ENCODE measurements around the gene SMIM20. TPM values are rescaled to one million over a fixed set of nuclear protein-coding genes. Genes with fewer than 3 reads are reported as not detected.

Gene SMIM20
- total and polyA plus RNA-seq, 9 of the 15 experiments (the other 6 are each of a cell fraction or from before 2014, with no cell fraction given) = 25.1 to 51.0 (median 38.9) TPM

DNA sequence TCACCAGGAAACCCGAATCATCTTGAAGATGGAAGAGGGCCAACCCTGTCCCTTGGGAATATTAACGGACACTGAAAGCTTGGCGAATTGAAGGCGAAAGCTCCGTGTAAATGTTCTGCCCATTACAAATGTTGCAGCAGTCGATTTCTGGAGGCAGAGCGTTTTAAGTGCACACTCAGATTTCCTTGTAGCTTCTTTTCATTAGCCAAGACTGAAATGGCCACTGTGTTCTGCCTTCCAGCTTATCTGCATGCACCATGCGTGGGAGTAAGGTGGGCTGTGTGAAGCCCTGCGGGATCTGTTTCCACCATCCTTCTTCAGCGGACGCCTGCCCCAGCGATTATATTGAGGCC lies 1.3 kb downstream of the SMIM20 start:
- DNase-seq (ENCODE audit: extremely low read depth in 1 of 4, low spot score in 3 of 4) = peak; percentile 69 to 85 (median 71)
- CTCF ChIA-PET (ENCODE audit: low intra/inter-chr PET ratio) = no interaction called here
- ATAC-seq = peak; percentile 36
- H2AFZ ChIP-seq (ENCODE audit: low read depth, low read length) = peak overlapping the region; percentile 89
- no peaks in the 10 kb centered on the region for H3K9me1 ChIP-seq (ENCODE audit: control insufficient read depth, insufficient read depth, low read length)
- peak overlapping the region; percentile 99 for H3K4me2 ChIP-seq (ENCODE audit: insufficient read depth, low read length)
- in situ Hi-C loops (cut with MboI) = no loop called here
- H4K20me1 ChIP-seq (replicated peaks; ENCODE audit: control insufficient read depth, insufficient read depth, low read length) = no peaks in the 10 kb centered on the region
- intact Hi-C loops (cut with micrococcal nuclease) = no loop called here
- peak overlapping the region in 1 of 2 experiments; percentile 93; a peak in 3 of 4 replicates for H3K9ac ChIP-seq (ENCODE audit: insufficient read depth in 1 of 2, low read depth in 2 of 2, low read length in 2 of 2)
- POLR2A ChIA-PET = interaction anchor here (0.5 to 0.6 kb wide), 2 partner anchors 20 to 1201 kb away, joined by 3 to 4 read pairs; no protein-coding TSS in a partner anchor
- peaks cover 4% of the 10 kb centered on the region; the same call in 2 of the 3 replicates for H3K36me3 ChIP-seq (ENCODE audit: control insufficient read depth, insufficient read depth, low read length)
- peaks cover 20 to 21% of the 10 kb centered on the region in 2 experiments; a peak in 4 of 5 replicates for H3K4me1 ChIP-seq (replicated peaks in 1 of 2; ENCODE audit: control insufficient read depth in 2 of 2, insufficient read depth in 2 of 2, low read length in 2 of 2)
- FAIRE-seq = peak; percentile 80
- no peaks in the 10 kb centered on the region for H3K9me3 ChIP-seq (replicated peaks; ENCODE audit: control insufficient read depth, insufficient read depth, low read depth, low read length)
- H3K27ac ChIP-seq (ENCODE audit: extremely low read depth, low read depth, low read length) = peak overlapping the region; percentile 94
- H3K79me2 ChIP-seq (ENCODE audit: control insufficient read depth, insufficient read depth, low read length) = peaks cover 30% of the 10 kb centered on the region
- BruUV-seq (replicated peaks) = no TSS peak
- peak overlapping the region; percentile 47 for H3K4me3 ChIP-seq
- 3% methylated on average over 12 of the region's 12 CpGs for WGBS (ENCODE audit: insufficient coverage, low coverage, missing lambda C conversion rate)
- peaks cover 17% of the 10 kb centered on the region in 2 experiments; a peak in 3 of 5 replicates for H3K27me3 ChIP-seq (ENCODE audit: control insufficient read depth in 2 of 2, insufficient read depth in 2 of 2, low read length in 2 of 2)
- TF ChIP-seq RBBP5 (IDR thresholded peaks at IDR 0.05; ENCODE audit: borderline replicate concordance, insufficient read depth, low read length, poor library complexity, severe bottlenecking) (peak; percentile 37), HDAC2 (IDR thresholded peaks at IDR 0.05) (peak; percentile 42; the same call in 1 of the 2 replicates), PML (IDR thresholded peaks at IDR 0.05; ENCODE audit: low read length) (peak; percentile 37; the same call in 1 of the 2 replicates), NBN (IDR thresholded peaks at IDR 0.05; ENCODE audit: low read depth) (0 out of 2 replicates have a peak, but pooled peaks have one; percentile 29), PCBP2 (IDR thresholded peaks at IDR 0.05; ENCODE audit: low read depth, low read length, poor library complexity, severe bottlenecking) (no peak), SMARCA4 (IDR thresholded peaks at IDR 0.05) (peak; percentile 78), ZNF384 (IDR thresholded peaks at IDR 0.05; ENCODE audit: low read depth, low read length) (no peak), EP300 (IDR thresholded peaks at IDR 0.05; ENCODE audit: low read length) (peak; percentile 63; the same call in 1 of the 2 replicates), BRCA1 (IDR thresholded peaks at IDR 0.05) (no peak), BRCA1 (CRISPR knock-in tag; IDR thresholded peaks at IDR 0.05) (no peak), JUND (IDR thresholded peaks at IDR 0.05; ENCODE audit: borderline replicate concordance, low read depth, low read length) (peak; percentile 42; the same call in 1 of the 2 replicates), JUND (tag; IDR thresholded peaks at IDR 0.05; ENCODE audit: borderline replicate concordance, low read depth, low read length) (no peak), TAL1 (IDR thresholded peaks at IDR 0.05) (peak; percentile 76), TAF1 (IDR thresholded peaks at IDR 0.05; ENCODE audit: control insufficient read depth, extremely low read depth, insufficient read depth, low read length, severe bottlenecking) (peak; percentile 29), ZKSCAN3 (CRISPR knock-in tag; IDR thresholded peaks at IDR 0.05) (no peak), MXI1 (IDR thresholded peaks at IDR 0.05; ENCODE audit: low read depth, low read length) (no peak), TRIM28 (IDR thresholded peaks at IDR 0.05) (no peak), NFE2 (IDR thresholded peaks at IDR 0.05; ENCODE audit: low read depth) (0 out of 2 replicates have a peak, but pooled peaks have one; percentile 8), TEAD4 (IDR thresholded peaks at IDR 0.05; ENCODE audit: low read length) (peak; percentile 85), TEAD4 (CRISPR knock-in tag; IDR thresholded peaks at IDR 0.05; ENCODE audit: borderline replicate concordance) (no peak), HNRNPH1 (optimal IDR thresholded peaks at IDR 0.05; ENCODE audit: low read depth, low read length) (no peak), TBP (optimal IDR thresholded peaks at IDR 0.05; ENCODE audit: low read depth, low read length) (peak; percentile 24)
- TF ChIP-seq, protein P1, sequence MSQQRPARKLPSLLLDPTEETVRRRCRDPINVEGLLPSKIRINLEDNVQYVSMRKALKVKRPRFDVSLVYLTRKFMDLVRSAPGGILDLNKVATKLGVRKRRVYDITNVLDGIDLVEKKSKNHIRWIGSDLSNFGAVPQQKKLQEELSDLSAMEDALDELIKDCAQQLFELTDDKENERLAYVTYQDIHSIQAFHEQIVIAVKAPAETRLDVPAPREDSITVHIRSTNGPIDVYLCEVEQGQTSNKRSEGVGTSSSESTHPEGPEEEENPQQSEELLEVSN (IDR thresholded peaks at IDR 0.05; ENCODE audit: borderline replicate concordance in 1 of 2, extremely low read depth in 1 of 2, insufficient read depth in 1 of 2, insufficient read length in 1 of 2, low read depth in 1 of 2, low read length in 1 of 2, poor library complexity in 1 of 2, severe bottlenecking in 1 of 2) = peak in 1 of 2 experiments; percentile 50
- TF ChIP-seq, protein P2, sequence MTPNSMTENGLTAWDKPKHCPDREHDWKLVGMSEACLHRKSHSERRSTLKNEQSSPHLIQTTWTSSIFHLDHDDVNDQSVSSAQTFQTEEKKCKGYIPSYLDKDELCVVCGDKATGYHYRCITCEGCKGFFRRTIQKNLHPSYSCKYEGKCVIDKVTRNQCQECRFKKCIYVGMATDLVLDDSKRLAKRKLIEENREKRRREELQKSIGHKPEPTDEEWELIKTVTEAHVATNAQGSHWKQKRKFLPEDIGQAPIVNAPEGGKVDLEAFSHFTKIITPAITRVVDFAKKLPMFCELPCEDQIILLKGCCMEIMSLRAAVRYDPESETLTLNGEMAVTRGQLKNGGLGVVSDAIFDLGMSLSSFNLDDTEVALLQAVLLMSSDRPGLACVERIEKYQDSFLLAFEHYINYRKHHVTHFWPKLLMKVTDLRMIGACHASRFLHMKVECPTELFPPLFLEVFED (CRISPR knock-in tag; conservative IDR thresholded peaks at IDR 0.05) = no peak
